T-cell (primary cell): ENCODE data around the gene JMJD7. TPM values are rescaled to one million over a fixed set of nuclear protein-coding genes. Genes with fewer than 3 reads are reported as not detected.
A peak's percentile ranks its signal among the peaks of the same experiment; 100 is the strongest.

Source experiments
- ATAC-seq, 4 experiments: fragments of 200-7000 bp in 3 of 4; fragments of 150-1000 bp in 1 of 4; cut with Tn5 transposase; replicated peaks in 1 of 4; 1 replicate in 3 of 4; 2 replicates in 1 of 4; pipeline ENCODE4 v1.10.0; 2021; ENCODE audit warnings: moderate library complexity in 3 of 4, mild to moderate bottlenecking in 2 of 4, moderate number of reproducible peaks in 1 of 4
- CTCF ChIA-PET, 2 donors: fragments of 300-600 bp; sonication (Branson Sonifier 250); formaldehyde crosslinking; loops; one replicate each; lab custom pipeline; 2022; ENCODE audit warnings: antibody characterized with exemption in 2 of 2; lab: Charles Lee
- POLR2A ChIA-PET, 2 donors: fragments of 300-600 bp; sonication (Branson Sonifier 250); formaldehyde crosslinking; loops; one replicate each; lab custom pipeline; 2022; ENCODE audit warnings: antibody characterized with exemption in 2 of 2; lab: Charles Lee
- DNase-seq, 35 experiments: peaks; one replicate each; pipeline versions ENCODE4 v3.0.0 to v3.0.0-alpha.2; 2013 to 2023
- H3K27ac ChIP-seq: one replicate; pipeline ENCODE4 v1.5.1; 2013; ENCODE audit warnings: low read length
- H3K27me3 ChIP-seq, 2 experiments: replicated peaks in 1 of 2; 1 replicate in 1 of 2; 2 replicates in 1 of 2; pipeline versions ENCODE4 v1.6.1 to v1.7.0; 2013; ENCODE audit warnings: low read length in 1 of 2, mixed read lengths in 1 of 2; ENCODE audit not compliant: control insufficient read depth in 2 of 2, insufficient read depth in 2 of 2; ENCODE audit errors: extremely low read depth in 1 of 2
- H3K36me3 ChIP-seq, 2 donors: 1 replicate in 1 of 2; 2 replicates in 1 of 2; pipeline versions ENCODE4 v1.6.1 to v1.7.0; 2013; ENCODE audit warnings: low read length in 1 of 2; ENCODE audit not compliant: control insufficient read depth in 2 of 2, insufficient read depth in 1 of 2; ENCODE audit errors: extremely low read depth in 1 of 2
- H3K4me1 ChIP-seq, 2 experiments: 1 replicate in 1 of 2; 2 replicates in 1 of 2; pipeline versions ENCODE4 v1.6.1 to v1.7.0; 2013; ENCODE audit warnings: low read length in 2 of 2, mixed read lengths in 1 of 2; ENCODE audit not compliant: insufficient read depth in 2 of 2, control insufficient read depth in 1 of 2; ENCODE audit errors: extremely low read depth in 1 of 2
- H3K4me3 ChIP-seq, 2 donors: 1 replicate in 1 of 2; 2 replicates in 1 of 2; pipeline versions ENCODE4 v1.5.1 to v1.7.0; 2013; ENCODE audit warnings: mild to moderate bottlenecking in 2 of 2, low read length in 1 of 2, moderate library complexity in 1 of 2; ENCODE audit not compliant: control insufficient read depth in 1 of 2; ENCODE audit errors: extremely low read depth in 1 of 2
- H3K9me3 ChIP-seq: 2 replicates; pipeline ENCODE4 v1.7.0; 2013
- H3K27ac Mint-ChIP-seq, 2 donors: one replicate each; pipeline ENCODE4 v1.8.0; 2020 to 2021; ENCODE audit warnings: mild to moderate bottlenecking in 2 of 2, mixed read lengths in 2 of 2
- H3K27me3 Mint-ChIP-seq, 2 donors: one replicate each; pipeline ENCODE4 v1.8.0; 2021 to 2022; ENCODE audit warnings: mixed read lengths in 2 of 2
- H3K36me3 Mint-ChIP-seq: one replicate; pipeline ENCODE4 v1.8.0; 2021; ENCODE audit warnings: mixed read lengths
- H3K4me1 Mint-ChIP-seq, 3 donors: one replicate each; pipeline ENCODE4 v1.8.0; 2020 to 2022; ENCODE audit warnings: mixed read lengths in 3 of 3, mild to moderate bottlenecking in 1 of 3
- H3K4me3 Mint-ChIP-seq, 3 donors: one replicate each; pipeline ENCODE4 v1.8.0; 2020 to 2022; ENCODE audit warnings: mild to moderate bottlenecking in 3 of 3, mixed read lengths in 3 of 3, moderate library complexity in 3 of 3
- H3K9me3 Mint-ChIP-seq, 3 donors: one replicate each; pipeline ENCODE4 v1.8.0; 2020 to 2022; ENCODE audit warnings: mixed read lengths in 3 of 3
- WGBS: methylation state at CpG from one replicate; pipeline ENCODE4 v1.1.5; 2013; ENCODE audit warnings: missing lambda C conversion rate; ENCODE audit not compliant: insufficient coverage; 5-methylcytosine and 5-hydroxymethylcytosine counted together
- total RNA-seq, 35 experiments: library from RNA in 6 of 35; stranded (reverse) in 6 of 35; fragments of 120-200 nt in 1 of 35; gene quantifications; one replicate each; pipeline versions ENCODE4 v1.2.1 to v1.2.4 and lab custom pipeline; 2013 to 2026

Gene JMJD7
- total RNA-seq, 5 donors from 2014 or later (not counting 1 experiment from before 2014, with no cell fraction given) = 35.8 to 72.7 (median 45.3) TPM

DNA sequence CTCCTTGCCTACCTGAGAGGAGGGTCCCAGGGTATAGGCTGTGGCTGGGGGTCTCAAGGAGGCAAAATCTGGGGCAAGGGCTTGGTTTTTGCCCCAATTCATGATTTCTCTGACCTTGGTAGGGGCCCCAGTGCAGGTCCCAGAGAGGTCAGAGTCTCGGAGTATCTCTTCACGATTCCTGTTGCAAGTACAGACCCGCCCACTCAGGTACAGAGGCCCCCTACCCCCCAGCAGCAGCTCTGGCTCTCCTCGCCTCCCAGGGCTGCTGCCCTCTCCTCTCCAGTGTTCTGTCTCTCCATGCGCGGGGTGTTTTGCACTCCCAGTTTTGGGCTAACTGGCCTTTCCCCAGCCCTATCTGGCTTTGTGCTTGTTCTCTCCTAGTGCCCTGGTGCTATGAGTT lies 5.4 kb upstream of the JMJD7 start:
- Mint-ChIP-seq H3K9me3 (no peaks in the 10 kb centered on the region), H3K36me3 (peaks cover 32% of the 10 kb centered on the region), H3K27ac (no peak overlapping the region), H3K27me3 (no peaks in the 10 kb centered on the region), H3K4me3 (no peak overlapping the region), H3K4me1 (peaks cover 0 to 12% (median 6%) of the 10 kb centered on the region in 3 donors)
- WGBS = 91% methylated on average over 6 of the region's 6 CpGs
- no peaks in the 10 kb centered on the region for H3K9me3 ChIP-seq
- ChIA-PET POLR2A (no interaction called here), CTCF (no interaction called here)
- DNase-seq (no peak), ATAC-seq (no peak)
- H3K27me3 ChIP-seq = no peaks in the 10 kb centered on the region
- peaks cover 11 to 53% of the 10 kb centered on the region in 2 donors for H3K36me3 ChIP-seq
- peaks cover 0 to 8% of the 10 kb centered on the region in 2 experiments for H3K4me1 ChIP-seq
- no peak overlapping the region for H3K4me3 ChIP-seq
- H3K27ac ChIP-seq = no peak overlapping the region

DNA sequence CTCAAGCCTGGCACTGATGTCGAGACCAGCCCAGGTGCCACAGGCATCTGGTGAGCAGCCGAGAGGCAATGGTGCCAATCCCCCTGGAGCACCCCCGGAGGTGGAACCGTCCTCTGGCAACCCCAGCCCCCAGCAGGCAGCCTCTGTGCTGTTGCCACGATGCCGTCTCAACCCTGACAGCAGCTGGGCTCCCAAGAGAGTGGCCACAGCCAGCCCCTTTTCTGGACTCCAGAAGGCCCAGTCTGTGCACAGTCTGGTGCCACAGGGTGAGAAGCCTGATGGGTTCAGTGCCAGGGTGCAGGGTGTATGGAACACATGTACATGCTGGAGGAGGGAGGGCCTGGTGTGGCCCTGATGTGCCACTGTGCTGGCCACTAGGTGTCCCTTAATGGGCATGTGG lies 4.9 kb upstream of the JMJD7 start:
- Histone ChIP-seq H3K36me3 (peaks cover 11 to 48% of the 10 kb centered on the region in 2 donors), H3K9me3 (no peaks in the 10 kb centered on the region), H3K4me1 (peaks cover 0 to 9% of the 10 kb centered on the region in 2 experiments), H3K27ac (no peak overlapping the region), H3K4me3 (no peak overlapping the region), H3K27me3 (no peaks in the 10 kb centered on the region)
- ChIA-PET POLR2A (no interaction called here), CTCF (no interaction called here)
- WGBS = 98% methylated on average over 6 of the region's 6 CpGs
- Mint-ChIP-seq H3K4me1 (peaks cover 1 to 12% (median 8%) of the 10 kb centered on the region in 3 donors), H3K27ac (no peak overlapping the region), H3K4me3 (no peak overlapping the region), H3K27me3 (no peaks in the 10 kb centered on the region), H3K9me3 (no peaks in the 10 kb centered on the region), H3K36me3 (peaks cover 28% of the 10 kb centered on the region)
- DNase-seq (no peak), ATAC-seq (no peak)

DNA sequence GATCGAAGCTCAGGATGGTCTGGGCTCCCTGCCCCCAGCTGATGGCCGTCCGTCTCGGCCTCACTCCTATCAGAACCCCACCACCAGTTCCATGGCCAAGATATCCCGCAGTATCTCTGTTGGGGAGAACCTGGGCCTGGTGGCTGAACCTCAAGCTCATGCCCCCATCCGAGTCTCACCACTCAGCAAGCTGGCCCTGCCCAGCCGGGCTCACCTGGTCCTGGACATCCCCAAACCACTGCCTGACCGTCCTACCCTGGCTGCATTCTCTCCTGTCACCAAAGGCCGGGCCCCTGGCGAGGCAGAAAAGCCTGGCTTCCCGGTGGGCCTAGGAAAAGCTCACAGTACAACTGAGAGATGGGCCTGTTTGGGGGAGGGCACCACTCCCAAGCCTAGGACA lies 4.4 kb upstream of the JMJD7 start:
- no peaks in the 10 kb centered on the region for H3K27me3 Mint-ChIP-seq
- H3K9me3 Mint-ChIP-seq = no peaks in the 10 kb centered on the region
- no peak for DNase-seq

DNA sequence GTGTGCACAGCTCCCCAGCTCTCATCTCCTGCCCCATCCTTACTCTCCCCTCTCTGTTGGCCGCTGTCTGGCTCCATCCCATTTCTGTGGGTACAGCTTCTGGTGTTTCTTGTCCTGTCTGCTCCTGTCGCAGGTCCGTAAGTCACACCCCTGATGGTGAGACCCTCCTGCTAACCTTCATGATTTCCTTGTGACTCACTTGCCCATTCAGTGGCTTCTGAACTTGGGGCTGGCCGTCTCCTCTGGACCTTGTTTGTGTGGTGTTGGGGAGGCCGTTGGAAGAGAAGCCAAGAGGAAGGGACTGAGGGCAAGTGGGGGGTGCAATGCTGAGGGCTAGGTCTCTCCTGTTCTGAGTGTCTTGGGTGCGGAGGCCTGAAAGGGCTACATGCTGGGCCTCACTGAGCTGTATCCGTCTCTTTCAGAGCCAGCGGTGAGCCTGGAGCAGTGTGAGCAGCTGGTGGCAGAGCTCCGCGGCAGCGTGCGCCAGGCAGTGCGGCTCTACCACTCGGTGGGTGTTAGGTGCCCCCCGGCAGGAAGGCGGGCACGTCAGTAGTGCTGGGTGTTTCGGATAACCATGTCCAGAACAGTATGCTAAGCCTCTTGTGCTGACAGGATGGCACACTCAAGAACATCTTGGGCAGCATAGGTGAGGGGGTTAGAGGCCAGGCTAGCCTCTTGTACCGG lies 3.7 kb upstream of the JMJD7 start:
- H3K36me3 ChIP-seq = peaks cover 11 to 37% of the 10 kb centered on the region in 2 donors

More for the DNA sequence above, 4.4 kb upstream of the JMJD7 start:
- Histone ChIP-seq H3K27ac (no peak overlapping the region), H3K9me3 (no peaks in the 10 kb centered on the region), H3K4me1 (peaks cover under 1 to 12% of the 10 kb centered on the region in 2 experiments), H3K27me3 (no peaks in the 10 kb centered on the region), H3K36me3 (peaks cover 11 to 43% of the 10 kb centered on the region in 2 donors), H3K4me3 (no peak overlapping the region)
- 91% methylated on average over 9 of the region's 11 CpGs for WGBS
- ATAC-seq = no peak
- CTCF ChIA-PET = interaction anchor here (0.6 to 1.7 kb wide), 2 partner anchors 50 to 108 kb away, joined by 3 to 6 read pairs; partner anchors contain the start of gene MAPKBP1 (in 1 of the 2)
- Mint-ChIP-seq H3K4me3 (no peak overlapping the region), H3K4me1 (peaks cover 3 to 16% (median 9%) of the 10 kb centered on the region in 3 donors), H3K36me3 (peaks cover 24% of the 10 kb centered on the region), H3K27ac (no peak overlapping the region)
- POLR2A ChIA-PET = no interaction called here

DNA sequence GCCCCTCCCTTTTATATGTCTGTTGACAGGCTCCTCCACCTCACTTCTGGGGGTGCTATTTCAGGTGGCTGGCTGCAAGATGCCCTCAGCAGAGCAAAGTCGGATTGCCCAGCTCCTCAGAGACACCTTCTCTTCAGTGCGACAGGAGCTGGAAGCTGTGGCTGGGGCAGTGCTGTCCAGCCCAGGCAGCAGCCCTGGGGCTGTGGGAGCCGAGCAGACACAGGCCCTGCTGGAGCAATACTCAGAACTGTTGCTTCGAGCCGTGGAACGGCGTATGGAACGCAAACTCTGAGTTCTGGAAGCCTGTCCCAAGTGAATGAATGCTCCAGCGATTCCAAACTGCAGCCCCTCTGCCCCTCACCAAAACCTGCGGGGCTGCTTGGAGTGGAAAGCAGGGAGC lies 2.7 kb upstream of the JMJD7 start:
- Histone ChIP-seq H3K4me1 (peaks cover 6 to 24% of the 10 kb centered on the region in 2 experiments), H3K4me3 (no peak overlapping the region), H3K36me3 (peaks cover 8 to 32% of the 10 kb centered on the region in 2 donors), H3K27me3 (no peaks in the 10 kb centered on the region), H3K9me3 (no peaks in the 10 kb centered on the region), H3K27ac (no peak overlapping the region)
- Mint-ChIP-seq H3K9me3 (no peaks in the 10 kb centered on the region), H3K4me3 (no peak overlapping the region), H3K4me1 (peaks cover 18 to 28% (median 25%) of the 10 kb centered on the region in 3 donors), H3K36me3 (peaks cover 12% of the 10 kb centered on the region), H3K27ac (no peak overlapping the region), H3K27me3 (no peaks in the 10 kb centered on the region)
- ATAC-seq (no peak), DNase-seq (no peak)
- WGBS = 97% methylated on average over 4 of the region's 10 CpGs
- ChIA-PET POLR2A (no interaction called here), CTCF (interaction anchor here (0.8 to 1.7 kb wide), 3 partner anchors 13 to 52 kb away, joined by 3 to 6 read pairs (median 3); partner anchors contain the start of gene MAPKBP1 (in 1 of the 2))

More for the DNA sequence above, 3.7 kb upstream of the JMJD7 start:
- H3K9me3 Mint-ChIP-seq = no peaks in the 10 kb centered on the region
- no peaks in the 10 kb centered on the region for H3K27me3 Mint-ChIP-seq
- no peak for DNase-seq
- ChIA-PET POLR2A (no interaction called here), CTCF (interaction anchor here (0.6 to 1.7 kb wide), 3 partner anchors 51 to 107 kb away, joined by 3 to 6 read pairs (median 3); partner anchors contain the start of gene MAPKBP1 (in 1 of the 2))
- no peaks in the 10 kb centered on the region for H3K27me3 ChIP-seq
- no peak overlapping the region for H3K27ac Mint-ChIP-seq
- H3K4me3 ChIP-seq = no peak overlapping the region
- ATAC-seq = no peak
- H3K4me1 ChIP-seq = peaks cover 6 to 15% of the 10 kb centered on the region in 2 experiments
- no peak overlapping the region for H3K27ac ChIP-seq
- no peak overlapping the region for H3K4me3 Mint-ChIP-seq
- no peaks in the 10 kb centered on the region for H3K9me3 ChIP-seq
- H3K36me3 Mint-ChIP-seq = peaks cover 21% of the 10 kb centered on the region
- peaks cover 10 to 23% (median 16%) of the 10 kb centered on the region in 3 donors for H3K4me1 Mint-ChIP-seq
- 92% methylated on average over 14 of the region's 19 CpGs for WGBS

DNA sequence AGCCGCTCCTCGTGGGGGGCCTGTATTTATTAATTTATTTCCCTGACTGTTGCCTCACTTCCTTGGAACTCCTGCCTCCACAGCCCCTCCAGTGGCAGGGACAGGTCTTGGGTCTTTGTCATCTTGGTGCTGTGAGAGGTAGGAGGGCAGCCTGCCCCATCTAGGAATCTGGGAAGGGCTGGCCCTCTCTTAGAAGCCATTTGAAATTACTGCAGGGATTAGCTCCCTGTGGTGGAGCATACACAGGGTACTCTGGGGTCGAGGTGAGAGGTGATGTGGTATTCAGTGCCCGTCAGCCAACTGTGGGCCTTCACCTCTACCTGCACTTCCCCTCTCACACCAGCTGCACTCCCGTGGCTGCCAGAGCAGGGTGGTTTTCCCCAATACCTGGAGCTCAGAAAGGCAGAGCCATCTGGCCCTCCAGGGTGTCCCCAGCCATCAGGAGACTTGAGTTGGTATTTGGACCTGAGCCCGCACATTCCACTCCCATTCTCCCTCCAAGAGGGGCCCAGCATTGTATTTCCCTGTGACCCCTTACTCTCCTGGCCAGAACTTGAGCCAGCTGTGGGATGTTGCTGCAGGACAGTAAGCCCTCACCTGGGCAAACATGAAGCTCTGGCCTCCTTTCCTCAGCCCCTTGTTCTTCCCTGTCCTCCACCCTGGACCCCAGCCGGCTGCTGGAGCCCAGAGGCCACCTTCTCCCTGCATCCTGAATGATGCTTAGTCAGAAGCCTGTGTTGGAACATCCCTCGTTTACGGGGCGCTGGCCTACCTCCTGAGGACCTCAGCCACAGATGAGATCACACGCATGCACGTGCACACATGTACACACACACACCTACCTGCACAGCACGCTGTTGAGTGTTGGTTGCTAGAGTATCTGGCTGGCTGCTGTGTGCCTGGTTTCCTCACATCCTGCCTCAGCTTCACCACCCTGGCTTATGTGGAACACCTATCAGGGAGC lies 2.0 kb upstream of the JMJD7 start:
- 91% methylated on average over 4 of the region's 13 CpGs for WGBS
- peaks cover 22 to 34% (median 32%) of the 10 kb centered on the region in 3 donors for H3K4me1 Mint-ChIP-seq
- peaks cover 6 to 31% of the 10 kb centered on the region in 2 experiments for H3K4me1 ChIP-seq
- no peak for ATAC-seq
- H3K36me3 Mint-ChIP-seq = peaks cover 12% of the 10 kb centered on the region
- ChIA-PET POLR2A (interaction anchor here in 1 of 2 donors (0.5 kb wide), 1 partner anchor 109 kb away, joined by 5 read pairs; no protein-coding TSS in a partner anchor), CTCF (interaction anchor here (0.8 to 0.9 kb wide), 2 partner anchors 14 to 15 kb away, joined by 3 to 4 read pairs; no protein-coding TSS in a partner anchor)
- no peak overlapping the region for H3K27ac ChIP-seq
- H3K36me3 ChIP-seq = peaks cover 7 to 26% of the 10 kb centered on the region in 2 donors
- peak overlapping the region in 1 of 2 donors; percentile 64 for H3K27ac Mint-ChIP-seq
- H3K4me3 Mint-ChIP-seq = peak overlapping the region; percentile 73 to 95 (median 91)
- no peaks in the 10 kb centered on the region for H3K27me3 Mint-ChIP-seq
- H3K27me3 ChIP-seq = no peaks in the 10 kb centered on the region
- no peak for DNase-seq
- H3K9me3 ChIP-seq = no peaks in the 10 kb centered on the region
- no peak overlapping the region for H3K4me3 ChIP-seq
- H3K9me3 Mint-ChIP-seq = no peaks in the 10 kb centered on the region
